HepG2 (cell line): Measurements from ENCODE around the gene PLXNC1. TPM values are rescaled to one million over a fixed set of nuclear protein-coding genes. Genes with fewer than 3 reads are reported as not detected.

Experiments
- ATAC-seq: fragments of 200-7000 bp; cut with Tn5 transposase; 3 replicates; pipeline ENCODE4 v1.9.1; 2020; ENCODE audit warnings: mild to moderate bottlenecking, moderate library complexity
- BruUV-seq: library from RNA; stranded (reverse); fragments of 400-500 nt; replicated peaks from 2 replicates; lab custom pipeline; 2021; lab: Mats Ljungman, UMichigan
- CTCF ChIA-PET: fragments of 300-600 bp; formaldehyde crosslinking; extraction: SDS; loops from one replicate; lab custom pipeline; 2021; ENCODE audit warnings: low total read pairs, inconsistent platforms, low intra/inter-chr PET ratio; lab: Yijun Ruan, JAX
- POLR2A ChIA-PET: fragments of 350-600 bp; sonication (Branson Sonifier 250); formaldehyde crosslinking; loops from one replicate; lab custom pipeline; 2020; ENCODE audit warnings: antibody characterized with exemption, inconsistent platforms; lab: Yijun Ruan, JAX
- DNase-seq: peaks from one replicate; pipeline ENCODE4 v3.0.0-alpha.2; 2015; ENCODE audit warnings: low spot score
- FAIRE-seq: peaks from 3 replicates; lab custom pipeline; 2011; peaks lifted over from hg19 to GRCh38; lab: Jason Lieb, UNC
- H2AFZ ChIP-seq: one replicate; pipeline ENCODE4 v1.6.1; 2011; ENCODE audit warnings: low read length, inconsistent platforms
- H3K27ac ChIP-seq: fragments of 300-600 bp; 3 replicates; pipeline ENCODE4 v1.8.0; 2011; ENCODE audit warnings: mixed run types, mild to moderate bottlenecking, mixed read lengths, low read length, inconsistent platforms; ENCODE audit not compliant: insufficient read depth; ENCODE audit errors: extremely low read length
- H3K27me3 ChIP-seq, 2 experiments: fragments of 200-600 bp in 1 of 2; 2 replicates in 1 of 2; 3 replicates in 1 of 2; pipeline versions ENCODE4 v1.6.0 to v1.8.0; 2011; ENCODE audit warnings: low read length in 2 of 2, mild to moderate bottlenecking in 2 of 2, moderate library complexity in 2 of 2, inconsistent platforms in 1 of 2; ENCODE audit not compliant: insufficient read depth in 2 of 2, control insufficient read depth in 1 of 2
- H3K36me3 ChIP-seq, 2 experiments: fragments of 200-600 bp in 1 of 2; replicated peaks in 1 of 2; 2 replicates in 1 of 2; 3 replicates in 1 of 2; pipeline versions ENCODE4 v1.5.1 to v1.8.0; 2011; ENCODE audit warnings: low read length in 2 of 2, inconsistent platforms in 1 of 2; ENCODE audit not compliant: insufficient read depth in 2 of 2, control insufficient read depth in 1 of 2
- H3K4me1 ChIP-seq: 2 replicates; pipeline ENCODE4 v1.5.1; 2012; ENCODE audit warnings: low read length, inconsistent platforms; ENCODE audit not compliant: insufficient read depth
- H3K4me2 ChIP-seq: 2 replicates; pipeline ENCODE4 v1.6.0; 2011; ENCODE audit warnings: low read depth, low read length, inconsistent platforms
- H3K4me3 ChIP-seq, 3 experiments: fragments of 200-600 bp in 1 of 3; sonication (generic), shearing (Covaris generic) in 1 of 3; replicated peaks in 1 of 3; 2 replicates each; pipeline ENCODE4 v1.5.1; 2011 to 2016; ENCODE audit warnings: low read length in 3 of 3, inconsistent platforms in 2 of 3, low read depth in 2 of 3, mild to moderate bottlenecking in 2 of 3, control low read depth in 1 of 3, mixed read lengths in 1 of 3; ENCODE audit not compliant: insufficient read depth in 1 of 3
- H3K79me2 ChIP-seq: one replicate; pipeline ENCODE4 v1.6.1; 2011; ENCODE audit warnings: low read length, inconsistent platforms; ENCODE audit not compliant: insufficient read depth
- H3K9ac ChIP-seq: 2 replicates; pipeline ENCODE4 v1.6.0; 2011; ENCODE audit warnings: mild to moderate bottlenecking, low read depth, low read length, inconsistent platforms; ENCODE audit not compliant: insufficient read depth
- H3K9me3 ChIP-seq: 2 replicates; pipeline ENCODE4 v1.5.1; 2012; ENCODE audit warnings: mild to moderate bottlenecking, low read length
- H4K20me1 ChIP-seq: 2 replicates; pipeline ENCODE4 v1.6.0; 2011; ENCODE audit warnings: inconsistent platforms, mild to moderate bottlenecking, low read length, moderate library complexity; ENCODE audit not compliant: insufficient read depth
- ISL2 ChIP-seq: sonication (generic); formaldehyde crosslinking; IDR thresholded peaks from 2 replicates; pipeline ENCODE4 v1.5.0; 2020; ENCODE audit warnings: missing genetic modification reagents
- KLF11 ChIP-seq: IDR thresholded peaks from 2 replicates; pipeline ENCODE4 v1.6.1; 2016; ENCODE audit warnings: missing compliant biosample characterization
- MAZ ChIP-seq, 2 experiments: sonication (generic) in 1 of 2; formaldehyde crosslinking in 1 of 2; IDR thresholded peaks; 2 replicates each; pipeline versions ENCODE4 v1.5.0 to v1.6.1; 2012 to 2020; ENCODE audit warnings: low read depth in 2 of 2, mild to moderate bottlenecking in 2 of 2, borderline replicate concordance in 1 of 2, improper control_type of control experiment in 1 of 2, low read length in 1 of 2, missing genetic modification reagents in 1 of 2, moderate library complexity in 1 of 2
- POLR2AphosphoS2 ChIP-seq: IDR thresholded peaks from 2 replicates; pipeline ENCODE4 v1.6.1; 2011; ENCODE audit warnings: low read depth, low read length, improper control_type of control experiment
- PRMT3 ChIP-seq: sonication (generic); formaldehyde crosslinking; IDR thresholded peaks from 2 replicates; pipeline ENCODE4 v1.8.1; 2022; ENCODE audit warnings: low read depth, mild to moderate bottlenecking, moderate library complexity, missing genetic modification reagents, borderline replicate concordance
- TEAD3 ChIP-seq: optimal IDR thresholded peaks from 2 replicates; pipeline ENCODE3; 2016; ENCODE audit warnings: borderline replicate concordance
- ZNF543 ChIP-seq: sonication (generic); formaldehyde crosslinking; IDR thresholded peaks from 2 replicates; pipeline ENCODE4 v1.4.0; 2020; ENCODE audit warnings: mild to moderate bottlenecking, missing genetic modification reagents
- WGBS: methylation state at CpG from one replicate; pipeline ENCODE4 v1.1.6; 2017; ENCODE audit warnings: low lambda C conversion rate; 5-methylcytosine and 5-hydroxymethylcytosine counted together
- in situ Hi-C: cut with HindIII; loops from 2 replicates; pipeline ENCODE4 v1.10.0; 2017; ENCODE audit warnings: low pct_unique_long_range_greater_than_20kb; ENCODE audit not compliant: extremely low pct_ligation_motif_present
- intact Hi-C: fragments of 100-400 bp; cut with micrococcal nuclease; formaldehyde crosslinking; loops from one replicate; pipeline ENCODE4 v1.10.0; 2022; ENCODE audit not compliant: unreplicated experiment
- polyA plus RNA-seq, 8 experiments: library from polyadenylated mRNA; depleted of rRNA in 3 of 8; stranded (reverse) in 7 of 8; unstranded in 1 of 8; fragments of >200 nt; fragmentation: Illumina TruSeq in 4 of 8; extraction: Trizol in 4 of 8; gene quantifications; 2 replicates each; pipeline versions ENCODE4 v1.2.1 to v1.2.3, GENCODE V29; 2011 to 2016; ENCODE audit warnings: low read depth in 4 of 8, missing spikeins in 1 of 8, mixed read lengths in 1 of 8; ENCODE audit not compliant: insufficient read depth in 1 of 8
- total RNA-seq, 5 experiments: library from RNA; depleted of rRNA; stranded (reverse); fragments of >200 nt; fragmentation: Illumina TruSeq; extraction: Trizol; gene quantifications; 2 replicates each; pipeline ENCODE4 v1.2.3, GENCODE V29; 2016; ENCODE audit warnings: low read depth in 1 of 5
- TF ChIP-seq, protein P1 (sequence below): fragments of 450-650 bp; IDR thresholded peaks from 2 replicates; pipeline ENCODE4 v1.6.1; 2017
- TF ChIP-seq, protein P2 (sequence below): sonication (generic); formaldehyde crosslinking; IDR thresholded peaks from 2 replicates; pipeline ENCODE4 v1.4.0; 2020; ENCODE audit warnings: mild to moderate bottlenecking, missing genetic modification reagents
- TF ChIP-seq, protein P3 (sequence below): sonication (generic); formaldehyde crosslinking; IDR thresholded peaks from 2 replicates; pipeline ENCODE4 v1.8.1; 2023; ENCODE audit warnings: mild to moderate bottlenecking, missing genetic modification reagents, borderline replicate concordance
- TF ChIP-seq, protein P4 (sequence below): sonication (generic); formaldehyde crosslinking; IDR thresholded peaks from 2 replicates; pipeline ENCODE4 v1.8.0; 2022; ENCODE audit warnings: low read depth, missing genetic modification reagents
- TF ChIP-seq, protein P5 (sequence below): sonication (generic); formaldehyde crosslinking; IDR thresholded peaks from 2 replicates; pipeline ENCODE4 v1.5.1; 2020; ENCODE audit warnings: missing genetic modification reagents, mild to moderate bottlenecking, borderline replicate concordance
- TF ChIP-seq, protein P6 (sequence below): sonication (generic); formaldehyde crosslinking; IDR thresholded peaks from 2 replicates; pipeline ENCODE4 v1.4.0; 2020; ENCODE audit warnings: missing genetic modification reagents

Gene PLXNC1
- total and polyA plus RNA-seq, 2 of the 13 experiments (the other 11 are each of a cell fraction or from before 2014, with no cell fraction given) = 6.6 to 11.2 TPM

DNA sequence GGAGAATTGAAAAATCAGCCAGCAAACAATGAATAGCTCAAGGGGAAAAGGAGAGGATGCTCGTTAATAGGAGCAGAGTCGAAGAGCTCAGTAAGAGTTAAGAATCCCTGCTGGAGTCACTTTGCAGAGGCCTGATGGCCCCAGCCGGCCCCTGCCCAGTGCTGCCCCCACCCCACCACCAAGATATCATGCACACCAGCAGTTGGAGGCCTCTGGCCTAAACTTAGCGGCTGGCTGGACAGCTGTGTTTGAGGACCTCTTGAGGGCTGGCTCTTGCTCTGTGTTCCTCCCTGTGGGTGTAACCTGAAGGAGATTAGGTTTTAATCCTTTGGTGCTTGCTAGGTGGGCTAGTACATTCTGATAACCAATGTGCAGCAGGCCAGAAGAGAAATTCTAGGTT, 142.0 kb downstream of the PLXNC1 start:
- Histone ChIP-seq H3K27me3 (no peaks in the 10 kb centered on the region), H3K27ac (no peak overlapping the region), H3K36me3 (peaks cover 7 to 14% of the 10 kb centered on the region in 2 experiments), H3K9me3 (no peaks in the 10 kb centered on the region), H3K4me2 (no peak overlapping the region), H3K4me3 (no peak overlapping the region), H2AFZ (no peak overlapping the region), H3K9ac (no peak overlapping the region), H3K79me2 (no peaks in the 10 kb centered on the region), H4K20me1 (no peaks in the 10 kb centered on the region), H3K4me1 (no peaks in the 10 kb centered on the region)
- ATAC-seq (no peak), FAIRE-seq (no peak), DNase-seq (no peak)
- WGBS = 93% methylated on average over 4 of the region's 4 CpGs
- intact Hi-C loops = no loop called here
- ChIA-PET POLR2A (no interaction called here), CTCF (no interaction called here)
- no TSS peak for BruUV-seq
- in situ Hi-C loops = no loop called here
- TF ChIP-seq, protein P1, sequence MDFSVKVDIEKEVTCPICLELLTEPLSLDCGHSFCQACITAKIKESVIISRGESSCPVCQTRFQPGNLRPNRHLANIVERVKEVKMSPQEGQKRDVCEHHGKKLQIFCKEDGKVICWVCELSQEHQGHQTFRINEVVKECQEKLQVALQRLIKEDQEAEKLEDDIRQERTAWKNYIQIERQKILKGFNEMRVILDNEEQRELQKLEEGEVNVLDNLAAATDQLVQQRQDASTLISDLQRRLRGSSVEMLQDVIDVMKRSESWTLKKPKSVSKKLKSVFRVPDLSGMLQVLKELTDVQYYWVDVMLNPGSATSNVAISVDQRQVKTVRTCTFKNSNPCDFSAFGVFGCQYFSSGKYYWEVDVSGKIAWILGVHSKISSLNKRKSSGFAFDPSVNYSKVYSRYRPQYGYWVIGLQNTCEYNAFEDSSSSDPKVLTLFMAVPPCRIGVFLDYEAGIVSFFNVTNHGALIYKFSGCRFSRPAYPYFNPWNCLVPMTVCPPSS = no peak
- TF ChIP-seq PRMT3 (CRISPR knock-in tag) (no peak), MAZ (IDR thresholded peaks at IDR 0.05; ENCODE audit: borderline replicate concordance, low read depth, low read length) (no peak), MAZ (CRISPR knock-in tag; IDR thresholded peaks at IDR 0.05; ENCODE audit: low read depth) (no peak), POLR2AphosphoS2 (no peak), ZNF543 (CRISPR knock-in tag) (no peak), TEAD3 (no peak), ISL2 (CRISPR knock-in tag) (no peak), KLF11 (no peak)
- TF ChIP-seq, protein P2, sequence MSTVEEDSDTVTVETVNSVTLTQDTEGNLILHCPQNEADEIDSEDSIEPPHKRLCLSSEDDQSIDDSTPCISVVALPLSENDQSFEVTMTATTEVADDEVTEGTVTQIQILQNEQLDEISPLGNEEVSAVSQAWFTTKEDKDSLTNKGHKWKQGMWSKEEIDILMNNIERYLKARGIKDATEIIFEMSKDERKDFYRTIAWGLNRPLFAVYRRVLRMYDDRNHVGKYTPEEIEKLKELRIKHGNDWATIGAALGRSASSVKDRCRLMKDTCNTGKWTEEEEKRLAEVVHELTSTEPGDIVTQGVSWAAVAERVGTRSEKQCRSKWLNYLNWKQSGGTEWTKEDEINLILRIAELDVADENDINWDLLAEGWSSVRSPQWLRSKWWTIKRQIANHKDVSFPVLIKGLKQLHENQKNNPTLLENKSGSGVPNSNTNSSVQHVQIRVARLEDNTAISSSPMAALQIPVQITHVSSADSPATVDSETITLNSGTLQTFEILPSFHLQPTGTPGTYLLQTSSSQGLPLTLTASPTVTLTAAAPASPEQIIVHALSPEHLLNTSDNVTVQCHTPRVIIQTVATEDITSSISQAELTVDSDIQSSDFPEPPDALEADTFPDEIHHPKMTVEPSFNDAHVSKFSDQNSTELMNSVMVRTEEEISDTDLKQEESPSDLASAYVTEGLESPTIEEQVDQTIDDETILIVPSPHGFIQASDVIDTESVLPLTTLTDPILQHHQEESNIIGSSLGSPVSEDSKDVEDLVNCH (CRISPR knock-in tag) = no peak
- TF ChIP-seq, protein P3, sequence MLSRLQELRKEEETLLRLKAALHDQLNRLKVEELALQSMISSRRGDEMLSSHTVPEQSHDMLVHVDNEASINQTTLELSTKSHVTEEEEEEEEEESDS (CRISPR knock-in tag) = no peak
- TF ChIP-seq, protein P4, sequence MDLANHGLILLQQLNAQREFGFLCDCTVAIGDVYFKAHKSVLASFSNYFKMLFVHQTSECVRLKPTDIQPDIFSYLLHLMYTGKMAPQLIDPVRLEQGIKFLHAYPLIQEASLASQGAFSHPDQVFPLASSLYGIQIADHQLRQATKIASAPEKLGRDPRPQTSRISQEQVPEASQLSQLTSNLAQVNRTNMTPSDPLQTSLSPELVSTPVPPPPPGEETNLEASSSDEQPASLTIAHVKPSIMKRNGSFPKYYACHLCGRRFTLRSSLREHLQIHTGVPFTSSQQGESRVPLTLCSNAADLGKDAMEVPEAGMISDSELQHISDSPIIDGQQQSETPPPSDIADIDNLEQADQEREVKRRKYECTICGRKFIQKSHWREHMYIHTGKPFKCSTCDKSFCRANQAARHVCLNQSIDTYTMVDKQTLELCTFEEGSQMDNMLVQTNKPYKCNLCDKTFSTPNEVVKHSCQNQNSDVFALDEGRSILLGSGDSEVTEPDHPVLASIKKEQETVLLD (CRISPR knock-in tag) = no peak
- TF ChIP-seq, protein P5, sequence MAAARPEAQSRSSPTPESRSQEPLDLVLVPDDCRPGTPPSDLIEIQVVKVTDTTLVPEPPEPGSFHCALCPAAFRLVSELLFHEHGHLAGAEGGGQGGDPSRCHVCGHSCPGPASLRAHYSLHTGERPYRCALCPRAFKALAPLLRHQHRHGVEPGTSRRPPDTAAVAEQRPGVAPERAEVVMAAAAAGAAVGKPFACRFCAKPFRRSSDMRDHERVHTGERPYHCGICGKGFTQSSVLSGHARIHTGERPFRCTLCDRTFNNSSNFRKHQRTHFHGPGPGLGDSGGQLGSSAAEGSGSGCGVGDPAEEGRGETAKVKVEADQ (CRISPR knock-in tag) = no peak
- TF ChIP-seq, protein P6, sequence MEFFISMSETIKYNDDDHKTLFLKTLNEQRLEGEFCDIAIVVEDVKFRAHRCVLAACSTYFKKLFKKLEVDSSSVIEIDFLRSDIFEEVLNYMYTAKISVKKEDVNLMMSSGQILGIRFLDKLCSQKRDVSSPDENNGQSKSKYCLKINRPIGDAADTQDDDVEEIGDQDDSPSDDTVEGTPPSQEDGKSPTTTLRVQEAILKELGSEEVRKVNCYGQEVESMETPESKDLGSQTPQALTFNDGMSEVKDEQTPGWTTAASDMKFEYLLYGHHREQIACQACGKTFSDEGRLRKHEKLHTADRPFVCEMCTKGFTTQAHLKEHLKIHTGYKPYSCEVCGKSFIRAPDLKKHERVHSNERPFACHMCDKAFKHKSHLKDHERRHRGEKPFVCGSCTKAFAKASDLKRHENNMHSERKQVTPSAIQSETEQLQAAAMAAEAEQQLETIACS = no peak
